ENCODE results near the gene TREML4.
"Not testable (repeated sequence)": the region's sequence is repeated elsewhere in the genome, so short reads cannot be mapped to it uniquely, and the experiment has no call there.

The TREML4 gene

GRCh38 chr6:41228096-41228495, at the start of gene TREML4:
Gene TREML4 (plus strand): TSS chr6:41228349. CDS start chr6:41228428, 79 bp downstream.
- no peak for DNase-seq (ENCODE audit: low spot score)

GRCh38 chr6:41179163-41179562, 49.0 kb upstream of the TREML4 start:
- DNase-seq (ENCODE audit: low spot score): no peak

- DNase-seq (ENCODE audit: low spot score): no peak
Measured at GRCh38 chr6:41181566-41181965, 46.6 kb upstream of the TREML4 start.

GRCh38 chr6:41182069-41183034, 45.8 kb upstream of the TREML4 start:
- peak; percentile 61 for DNase-seq (ENCODE audit: low spot score)

- no peak for DNase-seq (ENCODE audit: low spot score)
Measured at GRCh38 chr6:41184761-41185160, 43.4 kb upstream of the TREML4 start.

- DNase-seq (ENCODE audit: low spot score): no peak
Measured at GRCh38 chr6:41186031-41186562, 42.1 kb upstream of the TREML4 start.

- no peak for DNase-seq (ENCODE audit: low spot score)
Measured at GRCh38 chr6:41187924-41188886, 39.9 kb upstream of the TREML4 start.

GRCh38 chr6:41189046-41189445, 39.1 kb upstream of the TREML4 start:
- DNase-seq (ENCODE audit: low spot score): not testable (repeated sequence)

GRCh38 chr6:41189967-41190366, 38.2 kb upstream of the TREML4 start:
- no peak for DNase-seq (ENCODE audit: low spot score)

- no peak for DNase-seq (ENCODE audit: low spot score)
Measured at GRCh38 chr6:41190791-41191190, 37.4 kb upstream of the TREML4 start.

GRCh38 chr6:41191569-41191968, 36.6 kb upstream of the TREML4 start:
- DNase-seq (ENCODE audit: low spot score): no peak

- no peak for DNase-seq (ENCODE audit: low spot score)
Measured at GRCh38 chr6:41193171-41193734, 34.9 kb upstream of the TREML4 start.

- no peak for DNase-seq (ENCODE audit: low spot score)
Measured at GRCh38 chr6:41193884-41194283, 34.3 kb upstream of the TREML4 start.

- no peak for DNase-seq (ENCODE audit: low spot score)
Measured at GRCh38 chr6:41194386-41194785, 33.8 kb upstream of the TREML4 start.

GRCh38 chr6:41197234-41197633, 30.9 kb upstream of the TREML4 start:
- no peak for DNase-seq (ENCODE audit: low spot score)

- no peak for DNase-seq (ENCODE audit: low spot score)
Measured at GRCh38 chr6:41199552-41200246, 28.4 kb upstream of the TREML4 start.

- DNase-seq (ENCODE audit: low spot score): no peak
Measured at GRCh38 chr6:41200296-41200900, 27.8 kb upstream of the TREML4 start.

- DNase-seq (ENCODE audit: low spot score): no peak
Measured at GRCh38 chr6:41200901-41201763, 27.0 kb upstream of the TREML4 start, which contains the start of gene TREML2. Gene TREML2 (minus strand): TSS chr6:41201149. CDS start chr6:41201008, 141 bp downstream.

- DNase-seq (ENCODE audit: low spot score): no peak
Measured at GRCh38 chr6:41201764-41202173, 26.4 kb upstream of the TREML4 start.

GRCh38 chr6:41204156-41204555, 24.0 kb upstream of the TREML4 start:
- no peak for DNase-seq (ENCODE audit: low spot score)

All from RKO (cell line).